Common myeloid progenitor, CD34-positive (primary cell): ENCODE results near the gene RAD52.

Experiments used
- CTCF ChIA-PET: fragments of 350-600 bp; sonication (Branson Sonifier 250); formaldehyde crosslinking; loops from one replicate; lab custom pipeline; 2021; ENCODE audit warnings: antibody characterized with exemption; lab: Charles Lee
- POLR2A ChIA-PET: fragments of 350-600 bp; sonication (Branson Sonifier 250); formaldehyde crosslinking; loops from one replicate; lab custom pipeline; 2021; ENCODE audit warnings: antibody characterized with exemption; lab: Charles Lee
- DNase-seq, 3 donors: peaks; one replicate each; pipeline versions ENCODE4 v3.0.0 to v3.0.0-alpha.2; 2013
- H3K27ac ChIP-seq, 2 experiments: 1 replicate in 1 of 2; 2 replicates in 1 of 2; pipeline ENCODE4 v1.7.0; 2013; ENCODE audit warnings: inconsistent platforms in 2 of 2, low read length in 2 of 2, mild to moderate bottlenecking in 2 of 2, low read depth in 1 of 2, moderate library complexity in 1 of 2; ENCODE audit not compliant: severe bottlenecking in 2 of 2, insufficient read depth in 1 of 2, poor library complexity in 1 of 2
- H3K27me3 ChIP-seq, 5 experiments: replicated peaks in 2 of 5; 1 replicate in 3 of 5; 2 replicates in 2 of 5; pipeline versions ENCODE4 v1.6.1 to v1.7.0; 2013; ENCODE audit warnings: low read length in 4 of 5, mild to moderate bottlenecking in 2 of 5, moderate library complexity in 2 of 5, inconsistent platforms in 1 of 5; ENCODE audit not compliant: insufficient read depth in 5 of 5, control insufficient read depth in 4 of 5
- H3K36me3 ChIP-seq, 4 experiments: 1 replicate in 2 of 4; 2 replicates in 2 of 4; pipeline versions ENCODE4 v1.6.1 to v1.7.0; 2013; ENCODE audit warnings: low read length in 3 of 4, control low read depth in 1 of 4, mild to moderate bottlenecking in 1 of 4; ENCODE audit not compliant: control insufficient read depth in 4 of 4, insufficient read depth in 4 of 4
- H3K4me1 ChIP-seq, 4 experiments: 1 replicate in 3 of 4; 2 replicates in 1 of 4; pipeline versions ENCODE4 v1.6.1 to v1.7.1; 2013; ENCODE audit warnings: low read length in 3 of 4, mild to moderate bottlenecking in 3 of 4, control low read depth in 1 of 4, inconsistent platforms in 1 of 4, moderate library complexity in 1 of 4; ENCODE audit not compliant: control insufficient read depth in 4 of 4, insufficient read depth in 4 of 4; ENCODE audit errors: control extremely low read depth in 1 of 4
- H3K4me3 ChIP-seq, 7 experiments: 1 replicate in 4 of 7; 2 replicates in 3 of 7; pipeline versions ENCODE4 v1.5.1 to v1.7.0; 2013; ENCODE audit warnings: mild to moderate bottlenecking in 7 of 7, low read length in 6 of 7, moderate library complexity in 6 of 7, inconsistent platforms in 2 of 7, low read depth in 2 of 7, control low read depth in 1 of 7; ENCODE audit not compliant: insufficient read depth in 4 of 7, control insufficient read depth in 1 of 7; ENCODE audit errors: extremely low read depth in 1 of 7
- H3K9me3 ChIP-seq, 5 experiments: 1 replicate in 4 of 5; 2 replicates in 1 of 5; pipeline versions ENCODE4 v1.6.1 to v1.7.1; 2013; ENCODE audit warnings: low read length in 4 of 5, mild to moderate bottlenecking in 2 of 5, inconsistent platforms in 1 of 5, low read depth in 1 of 5, moderate library complexity in 1 of 5; ENCODE audit not compliant: control insufficient read depth in 4 of 5, insufficient read depth in 2 of 5; ENCODE audit errors: control extremely low read depth in 1 of 5
- WGBS: methylation state at CpG from one replicate; pipeline ENCODE4 v1.1.5; 2013; ENCODE audit not compliant: insufficient coverage; 5-methylcytosine and 5-hydroxymethylcytosine counted together

The RAD52 gene

GRCh38 chr12:884746-885414, 64.6 kb downstream of the RAD52 start:
- H3K27me3 ChIP-seq: no peaks in the 10 kb centered on the region
- CTCF ChIA-PET: interaction anchor here (1.0 to 3.7 kb wide), 3 partner anchors 17 to 24 kb away, joined by 3 to 12 read pairs (median 3); no protein-coding TSS in a partner anchor

GRCh38 chr12:880656-881055, 68.8 kb downstream of the RAD52 start:
- no peak overlapping the region for H3K27ac ChIP-seq
- ChIA-PET POLR2A (no interaction called here), CTCF (interaction anchor here (1.0 kb wide), 1 partner anchor 12 kb away, joined by 3 read pairs; no protein-coding TSS in a partner anchor)
- H3K9me3 ChIP-seq: no peaks in the 10 kb centered on the region
- no peak for DNase-seq
- H3K4me1 ChIP-seq: no peaks in the 10 kb centered on the region
- H3K4me3 ChIP-seq: no peak overlapping the region
- WGBS: 100% methylated on average over 3 of the region's 4 CpGs
- H3K36me3 ChIP-seq: peaks cover 30 to 81% (median 65%) of the 10 kb centered on the region in 4 experiments
- no peaks in the 10 kb centered on the region for H3K27me3 ChIP-seq

More at GRCh38 chr12:884746-885414, 64.6 kb downstream of the RAD52 start:
- Histone ChIP-seq H3K36me3 (peaks cover 40 to 100% (median 70%) of the 10 kb centered on the region in 4 experiments), H3K4me1 (no peaks in the 10 kb centered on the region), H3K9me3 (no peaks in the 10 kb centered on the region), H3K27ac (no peak overlapping the region), H3K4me3 (no peak overlapping the region)
- WGBS: 100% methylated on average over 5 of the region's 5 CpGs
- POLR2A ChIA-PET: no interaction called here
- DNase-seq: no peak

GRCh38 chr12:879641-880040, 69.9 kb downstream of the RAD52 start:
- Histone ChIP-seq H3K27me3 (no peaks in the 10 kb centered on the region), H3K9me3 (no peaks in the 10 kb centered on the region), H3K4me1 (no peaks in the 10 kb centered on the region), H3K36me3 (peaks cover 21 to 78% (median 60%) of the 10 kb centered on the region in 4 experiments), H3K27ac (no peak overlapping the region), H3K4me3 (no peak overlapping the region)
- 98% methylated on average over 5 of the region's 5 CpGs for WGBS
- ChIA-PET CTCF (no interaction called here), POLR2A (no interaction called here)
- DNase-seq: no peak

GRCh38 chr12:873954-874353, 75.5 kb downstream of the RAD52 start:
- H3K9me3 ChIP-seq: no peaks in the 10 kb centered on the region
- ChIA-PET POLR2A (no interaction called here), CTCF (interaction anchor here (0.6 to 2.0 kb wide), 6 partner anchors 9 to 709 kb away, joined by 3 to 9 read pairs (median 4); no protein-coding TSS in a partner anchor)
- no peaks in the 10 kb centered on the region for H3K27me3 ChIP-seq
- peaks cover 17 to 58% (median 37%) of the 10 kb centered on the region in 4 experiments for H3K36me3 ChIP-seq
- H3K27ac ChIP-seq: no peak overlapping the region
- WGBS: 100% methylated on average over 1 of the region's 2 CpGs
- H3K4me1 ChIP-seq: no peaks in the 10 kb centered on the region
- H3K4me3 ChIP-seq: no peak overlapping the region
- no peak for DNase-seq

GRCh38 chr12:870378-870777, 79.1 kb downstream of the RAD52 start:
- H3K36me3 ChIP-seq: peaks cover 17 to 71% (median 45%) of the 10 kb centered on the region in 4 experiments
- no peaks in the 10 kb centered on the region for H3K9me3 ChIP-seq

GRCh38 chr12:868722-869121, 80.8 kb downstream of the RAD52 start:
- H3K27me3 ChIP-seq: no peaks in the 10 kb centered on the region
- H3K4me1 ChIP-seq: no peaks in the 10 kb centered on the region
- H3K4me3 ChIP-seq: no peak overlapping the region
- no peak overlapping the region for H3K27ac ChIP-seq
- WGBS: 76% methylated on average over 3 of the region's 3 CpGs
- peaks cover 21 to 64% (median 43%) of the 10 kb centered on the region in 4 experiments for H3K36me3 ChIP-seq
- peak; percentile 8 to 16 (median 9) for DNase-seq
- ChIA-PET CTCF (interaction anchor here (1.0 to 2.7 kb wide), 7 partner anchors 13 to 317 kb away, joined by 3 to 12 read pairs (median 3); no protein-coding TSS in a partner anchor), POLR2A (no interaction called here)
- no peaks in the 10 kb centered on the region for H3K9me3 ChIP-seq

More at GRCh38 chr12:870378-870777, 79.1 kb downstream of the RAD52 start:
- H3K27me3 ChIP-seq: no peaks in the 10 kb centered on the region
- no peak for DNase-seq
- ChIA-PET POLR2A (no interaction called here), CTCF (interaction anchor here (1.1 kb wide), 1 partner anchor 295 kb away, joined by 3 read pairs; no protein-coding TSS in a partner anchor)
- WGBS: no CpG with 5 or more reads among the region's 1 CpG
- H3K4me3 ChIP-seq: no peak overlapping the region
- no peak overlapping the region for H3K27ac ChIP-seq
- no peaks in the 10 kb centered on the region for H3K4me1 ChIP-seq

GRCh38 chr12:867905-868304, 81.6 kb downstream of the RAD52 start:
- H3K9me3 ChIP-seq: no peaks in the 10 kb centered on the region
- no peak overlapping the region for H3K27ac ChIP-seq
- H3K27me3 ChIP-seq: no peaks in the 10 kb centered on the region
- 98% methylated on average over 5 of the region's 5 CpGs for WGBS
- POLR2A ChIA-PET: interaction anchor here (0.8 kb wide), 1 partner anchor 10 kb away, joined by 3 read pairs; no protein-coding TSS in a partner anchor
- no peak for DNase-seq
- no peak overlapping the region for H3K4me3 ChIP-seq
- H3K36me3 ChIP-seq: peaks cover 21 to 66% (median 42%) of the 10 kb centered on the region in 4 experiments
- H3K4me1 ChIP-seq: no peaks in the 10 kb centered on the region
- CTCF ChIA-PET: interaction anchor here (1.0 to 2.7 kb wide), 7 partner anchors 9 to 317 kb away, joined by 3 to 12 read pairs (median 3); no protein-coding TSS in a partner anchor
